Measurements from ENCODE around the gene SMG6. TPM values are rescaled to one million over a fixed set of nuclear protein-coding genes. Genes with fewer than 3 reads are reported as not detected.
A peak's percentile ranks its signal among the peaks of the same experiment; 100 is the strongest.

The SMG6 gene
- total and polyA plus RNA-seq, 2 of the 13 experiments (the other 11 are each of a cell fraction or from before 2014, with no cell fraction given), result 4.6 to 14.6 TPM

DNA sequence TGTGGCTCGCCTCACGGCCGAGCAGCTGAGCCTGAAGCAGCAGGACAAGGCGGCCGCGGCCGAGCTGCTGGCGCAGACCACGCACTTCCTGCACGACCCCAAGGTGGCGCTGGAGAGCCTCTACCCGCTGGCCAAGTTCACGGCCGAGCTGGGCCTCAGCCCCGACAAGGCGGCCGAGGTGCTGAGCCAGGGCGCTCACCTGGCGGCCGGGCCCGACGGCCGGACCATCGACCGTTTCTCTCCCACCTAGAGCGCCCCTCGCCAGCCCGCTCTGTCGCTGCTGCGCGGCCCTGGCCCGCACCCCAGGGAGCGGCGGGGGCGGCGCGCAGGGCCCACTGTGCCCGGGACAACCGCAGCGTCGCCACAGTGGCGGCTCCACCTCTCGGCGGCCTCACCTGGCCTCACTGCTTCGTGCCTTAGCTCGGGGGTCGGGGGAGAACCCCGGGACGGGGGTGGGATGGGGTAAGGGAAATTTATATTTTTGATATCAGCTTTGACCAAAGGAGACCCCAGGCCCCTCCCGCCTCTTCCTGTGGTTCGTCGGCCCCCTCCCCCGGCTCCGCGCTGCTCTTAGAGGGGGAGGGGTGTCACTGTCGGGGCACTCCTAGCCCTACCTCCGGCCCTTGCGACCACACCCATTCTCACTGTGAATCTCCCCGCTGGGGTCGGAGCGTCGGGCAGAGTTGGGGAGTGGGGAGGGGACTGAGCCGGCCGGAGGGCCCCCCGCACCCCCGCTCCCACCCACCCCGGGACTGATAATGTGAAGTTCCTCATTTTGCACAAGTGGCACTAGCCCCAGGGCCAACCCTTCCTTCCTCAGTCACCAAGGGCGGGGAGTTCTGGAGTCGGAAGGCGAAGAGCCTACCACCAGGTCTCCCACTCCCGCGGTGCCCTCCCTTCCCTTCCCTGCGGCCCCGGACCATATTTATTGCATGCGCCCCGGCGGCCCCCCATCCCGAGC lies 244.7 kb downstream of the SMG6 start (continued):
- TF ChIP-seq, protein P1, sequence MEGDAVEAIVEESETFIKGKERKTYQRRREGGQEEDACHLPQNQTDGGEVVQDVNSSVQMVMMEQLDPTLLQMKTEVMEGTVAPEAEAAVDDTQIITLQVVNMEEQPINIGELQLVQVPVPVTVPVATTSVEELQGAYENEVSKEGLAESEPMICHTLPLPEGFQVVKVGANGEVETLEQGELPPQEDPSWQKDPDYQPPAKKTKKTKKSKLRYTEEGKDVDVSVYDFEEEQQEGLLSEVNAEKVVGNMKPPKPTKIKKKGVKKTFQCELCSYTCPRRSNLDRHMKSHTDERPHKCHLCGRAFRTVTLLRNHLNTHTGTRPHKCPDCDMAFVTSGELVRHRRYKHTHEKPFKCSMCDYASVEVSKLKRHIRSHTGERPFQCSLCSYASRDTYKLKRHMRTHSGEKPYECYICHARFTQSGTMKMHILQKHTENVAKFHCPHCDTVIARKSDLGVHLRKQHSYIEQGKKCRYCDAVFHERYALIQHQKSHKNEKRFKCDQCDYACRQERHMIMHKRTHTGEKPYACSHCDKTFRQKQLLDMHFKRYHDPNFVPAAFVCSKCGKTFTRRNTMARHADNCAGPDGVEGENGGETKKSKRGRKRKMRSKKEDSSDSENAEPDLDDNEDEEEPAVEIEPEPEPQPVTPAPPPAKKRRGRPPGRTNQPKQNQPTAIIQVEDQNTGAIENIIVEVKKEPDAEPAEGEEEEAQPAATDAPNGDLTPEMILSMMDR (CRISPR knock-in tag; IDR thresholded peaks at IDR 0.05), result peak; percentile 64
- TF ChIP-seq ZNF138 (CRISPR knock-in tag; IDR thresholded peaks at IDR 0.05; ENCODE audit: low read depth) (no peak), BHLHE40 (IDR thresholded peaks at IDR 0.05; ENCODE audit: low read length) (no peak), JUNB (CRISPR knock-in tag; IDR thresholded peaks at IDR 0.05; ENCODE audit: borderline replicate concordance) (no peak), STAG1 (CRISPR knock-in tag; IDR thresholded peaks at IDR 0.05) (peak; percentile 40), ZNF746 (CRISPR knock-in tag; IDR thresholded peaks at IDR 0.05) (no peak), ZNF33B (CRISPR knock-in tag; IDR thresholded peaks at IDR 0.05) (no peak), ZNF749 (CRISPR knock-in tag; IDR thresholded peaks at IDR 0.05; ENCODE audit: borderline replicate concordance) (no peak), XBP1 (CRISPR knock-in tag; IDR thresholded peaks at IDR 0.05) (no peak), YEATS2 (CRISPR knock-in tag; IDR thresholded peaks at IDR 0.05; ENCODE audit: borderline replicate concordance) (no peak), ZNF572 (CRISPR knock-in tag; IDR thresholded peaks at IDR 0.05) (no peak)
- TF ChIP-seq, protein P2, sequence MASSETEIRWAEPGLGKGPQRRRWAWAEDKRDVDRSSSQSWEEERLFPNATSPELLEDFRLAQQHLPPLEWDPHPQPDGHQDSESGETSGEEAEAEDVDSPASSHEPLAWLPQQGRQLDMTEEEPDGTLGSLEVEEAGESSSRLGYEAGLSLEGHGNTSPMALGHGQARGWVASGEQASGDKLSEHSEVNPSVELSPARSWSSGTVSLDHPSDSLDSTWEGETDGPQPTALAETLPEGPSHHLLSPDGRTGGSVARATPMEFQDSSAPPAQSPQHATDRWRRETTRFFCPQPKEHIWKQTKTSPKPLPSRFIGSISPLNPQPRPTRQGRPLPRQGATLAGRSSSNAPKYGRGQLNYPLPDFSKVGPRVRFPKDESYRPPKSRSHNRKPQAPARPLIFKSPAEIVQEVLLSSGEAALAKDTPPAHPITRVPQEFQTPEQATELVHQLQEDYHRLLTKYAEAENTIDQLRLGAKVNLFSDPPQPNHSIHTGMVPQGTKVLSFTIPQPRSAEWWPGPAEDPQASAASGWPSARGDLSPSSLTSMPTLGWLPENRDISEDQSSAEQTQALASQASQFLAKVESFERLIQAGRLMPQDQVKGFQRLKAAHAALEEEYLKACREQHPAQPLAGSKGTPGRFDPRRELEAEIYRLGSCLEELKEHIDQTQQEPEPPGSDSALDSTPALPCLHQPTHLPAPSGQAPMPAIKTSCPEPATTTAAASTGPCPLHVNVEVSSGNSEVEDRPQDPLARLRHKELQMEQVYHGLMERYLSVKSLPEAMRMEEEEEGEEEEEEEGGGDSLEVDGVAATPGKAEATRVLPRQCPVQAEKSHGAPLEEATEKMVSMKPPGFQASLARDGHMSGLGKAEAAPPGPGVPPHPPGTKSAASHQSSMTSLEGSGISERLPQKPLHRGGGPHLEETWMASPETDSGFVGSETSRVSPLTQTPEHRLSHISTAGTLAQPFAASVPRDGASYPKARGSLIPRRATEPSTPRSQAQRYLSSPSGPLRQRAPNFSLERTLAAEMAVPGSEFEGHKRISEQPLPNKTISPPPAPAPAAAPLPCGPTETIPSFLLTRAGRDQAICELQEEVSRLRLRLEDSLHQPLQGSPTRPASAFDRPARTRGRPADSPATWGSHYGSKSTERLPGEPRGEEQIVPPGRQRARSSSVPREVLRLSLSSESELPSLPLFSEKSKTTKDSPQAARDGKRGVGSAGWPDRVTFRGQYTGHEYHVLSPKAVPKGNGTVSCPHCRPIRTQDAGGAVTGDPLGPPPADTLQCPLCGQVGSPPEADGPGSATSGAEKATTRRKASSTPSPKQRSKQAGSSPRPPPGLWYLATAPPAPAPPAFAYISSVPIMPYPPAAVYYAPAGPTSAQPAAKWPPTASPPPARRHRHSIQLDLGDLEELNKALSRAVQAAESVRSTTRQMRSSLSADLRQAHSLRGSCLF (CRISPR knock-in tag; IDR thresholded peaks at IDR 0.05; ENCODE audit: borderline replicate concordance), result no peak
- TF ChIP-seq, protein P3, sequence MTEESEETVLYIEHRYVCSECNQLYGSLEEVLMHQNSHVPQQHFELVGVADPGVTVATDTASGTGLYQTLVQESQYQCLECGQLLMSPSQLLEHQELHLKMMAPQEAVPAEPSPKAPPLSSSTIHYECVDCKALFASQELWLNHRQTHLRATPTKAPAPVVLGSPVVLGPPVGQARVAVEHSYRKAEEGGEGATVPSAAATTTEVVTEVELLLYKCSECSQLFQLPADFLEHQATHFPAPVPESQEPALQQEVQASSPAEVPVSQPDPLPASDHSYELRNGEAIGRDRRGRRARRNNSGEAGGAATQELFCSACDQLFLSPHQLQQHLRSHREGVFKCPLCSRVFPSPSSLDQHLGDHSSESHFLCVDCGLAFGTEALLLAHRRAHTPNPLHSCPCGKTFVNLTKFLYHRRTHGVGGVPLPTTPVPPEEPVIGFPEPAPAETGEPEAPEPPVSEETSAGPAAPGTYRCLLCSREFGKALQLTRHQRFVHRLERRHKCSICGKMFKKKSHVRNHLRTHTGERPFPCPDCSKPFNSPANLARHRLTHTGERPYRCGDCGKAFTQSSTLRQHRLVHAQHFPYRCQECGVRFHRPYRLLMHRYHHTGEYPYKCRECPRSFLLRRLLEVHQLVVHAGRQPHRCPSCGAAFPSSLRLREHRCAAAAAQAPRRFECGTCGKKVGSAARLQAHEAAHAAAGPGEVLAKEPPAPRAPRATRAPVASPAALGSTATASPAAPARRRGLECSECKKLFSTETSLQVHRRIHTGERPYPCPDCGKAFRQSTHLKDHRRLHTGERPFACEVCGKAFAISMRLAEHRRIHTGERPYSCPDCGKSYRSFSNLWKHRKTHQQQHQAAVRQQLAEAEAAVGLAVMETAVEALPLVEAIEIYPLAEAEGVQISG (CRISPR knock-in tag; IDR thresholded peaks at IDR 0.05), result 0 out of 2 replicates have a peak, but pooled peaks have one; percentile 20
- TF ChIP-seq, protein P4, sequence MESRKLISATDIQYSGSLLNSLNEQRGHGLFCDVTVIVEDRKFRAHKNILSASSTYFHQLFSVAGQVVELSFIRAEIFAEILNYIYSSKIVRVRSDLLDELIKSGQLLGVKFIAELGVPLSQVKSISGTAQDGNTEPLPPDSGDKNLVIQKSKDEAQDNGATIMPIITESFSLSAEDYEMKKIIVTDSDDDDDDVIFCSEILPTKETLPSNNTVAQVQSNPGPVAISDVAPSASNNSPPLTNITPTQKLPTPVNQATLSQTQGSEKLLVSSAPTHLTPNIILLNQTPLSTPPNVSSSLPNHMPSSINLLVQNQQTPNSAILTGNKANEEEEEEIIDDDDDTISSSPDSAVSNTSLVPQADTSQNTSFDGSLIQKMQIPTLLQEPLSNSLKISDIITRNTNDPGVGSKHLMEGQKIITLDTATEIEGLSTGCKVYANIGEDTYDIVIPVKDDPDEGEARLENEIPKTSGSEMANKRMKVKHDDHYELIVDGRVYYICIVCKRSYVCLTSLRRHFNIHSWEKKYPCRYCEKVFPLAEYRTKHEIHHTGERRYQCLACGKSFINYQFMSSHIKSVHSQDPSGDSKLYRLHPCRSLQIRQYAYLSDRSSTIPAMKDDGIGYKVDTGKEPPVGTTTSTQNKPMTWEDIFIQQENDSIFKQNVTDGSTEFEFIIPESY (CRISPR knock-in tag; IDR thresholded peaks at IDR 0.05), result peak; percentile 99

All from HepG2 (cell line).